Measurements from ENCODE around the gene CCSAP.

- TF ChIP-seq CTCF (IDR thresholded peaks at IDR 0.05 in 4 of 5, conservative IDR thresholded peaks at IDR 0.05 in 1 of 5): no peak
- TF ChIP-seq POLR2A (IDR thresholded peaks at IDR 0.05): no peak
Measured at GRCh38 chr1:229379846-229380245, 37.0 kb upstream of the CCSAP start.

Data from gastrocnemius medialis (tissue), 4 donors.